ENCODE data around the gene CDCP1.

CDCP1 gene

DNA sequence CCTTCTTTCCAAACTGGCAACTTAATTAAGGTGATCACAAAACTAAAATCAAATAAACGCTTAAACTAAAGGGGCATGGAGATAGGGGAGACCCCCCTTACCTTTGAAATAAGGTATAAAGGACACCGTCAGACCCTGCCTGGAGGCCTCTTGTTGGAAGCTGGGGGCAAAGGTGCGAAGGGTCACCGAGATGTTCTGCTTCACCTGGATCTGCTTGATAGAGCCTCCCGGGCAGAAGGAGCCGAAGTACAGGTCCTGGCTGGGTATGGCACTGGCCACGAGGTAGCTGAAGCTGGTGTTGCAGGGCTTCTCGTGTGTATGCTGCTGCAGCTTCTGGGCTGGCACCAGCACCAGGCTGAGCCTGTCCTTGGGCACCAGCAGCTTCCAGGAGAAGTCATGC, 53.0 kb downstream of the CDCP1 start:
- Histone ChIP-seq H3K79me2 (ENCODE audit: insufficient read depth, low read length) (no peaks in the 10 kb centered on the region), H3K9me3 (ENCODE audit: low read length) (no peaks in the 10 kb centered on the region), H3K4me2 (ENCODE audit: low read length) (no peak overlapping the region), H3K27me3 (ENCODE audit: insufficient read depth, low read length) (peaks cover 17% of the 10 kb centered on the region; the same call in 1 of the 2 replicates), H3K9me2 (ENCODE audit: low read depth, low read length) (no peaks in the 10 kb centered on the region), H3K4me3 (ENCODE audit: low read depth, low read length, poor library complexity, severe bottlenecking) (no peak overlapping the region), H3K36me3 (ENCODE audit: insufficient read depth, low read length) (no peaks in the 10 kb centered on the region; the same call in 1 of the 2 replicates), H3K9ac (ENCODE audit: low read length) (no peak overlapping the region), H3K4me1 (ENCODE audit: insufficient read depth, low read length, severe bottlenecking) (no peaks in the 10 kb centered on the region), H3K27ac (ENCODE audit: low read depth, low read length, poor library complexity, severe bottlenecking) (no peak overlapping the region), H3F3A (ENCODE audit: insufficient read depth, low read length) (no peaks in the 10 kb centered on the region), H4K20me1 (ENCODE audit: insufficient read depth, low read length) (no peaks in the 10 kb centered on the region), H2AFZ (ENCODE audit: low read length) (no peak overlapping the region)
- TF ChIP-seq, protein P1, sequence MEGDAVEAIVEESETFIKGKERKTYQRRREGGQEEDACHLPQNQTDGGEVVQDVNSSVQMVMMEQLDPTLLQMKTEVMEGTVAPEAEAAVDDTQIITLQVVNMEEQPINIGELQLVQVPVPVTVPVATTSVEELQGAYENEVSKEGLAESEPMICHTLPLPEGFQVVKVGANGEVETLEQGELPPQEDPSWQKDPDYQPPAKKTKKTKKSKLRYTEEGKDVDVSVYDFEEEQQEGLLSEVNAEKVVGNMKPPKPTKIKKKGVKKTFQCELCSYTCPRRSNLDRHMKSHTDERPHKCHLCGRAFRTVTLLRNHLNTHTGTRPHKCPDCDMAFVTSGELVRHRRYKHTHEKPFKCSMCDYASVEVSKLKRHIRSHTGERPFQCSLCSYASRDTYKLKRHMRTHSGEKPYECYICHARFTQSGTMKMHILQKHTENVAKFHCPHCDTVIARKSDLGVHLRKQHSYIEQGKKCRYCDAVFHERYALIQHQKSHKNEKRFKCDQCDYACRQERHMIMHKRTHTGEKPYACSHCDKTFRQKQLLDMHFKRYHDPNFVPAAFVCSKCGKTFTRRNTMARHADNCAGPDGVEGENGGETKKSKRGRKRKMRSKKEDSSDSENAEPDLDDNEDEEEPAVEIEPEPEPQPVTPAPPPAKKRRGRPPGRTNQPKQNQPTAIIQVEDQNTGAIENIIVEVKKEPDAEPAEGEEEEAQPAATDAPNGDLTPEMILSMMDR (IDR thresholded peaks at IDR 0.05; ENCODE audit: low read length): no peak
- TF ChIP-seq EZH2 (IDR thresholded peaks at IDR 0.05; ENCODE audit: borderline replicate concordance, low read length): no peak

- peaks cover 17% of the 10 kb centered on the region; the same call in 1 of the 2 replicates for H3K27me3 ChIP-seq (ENCODE audit: insufficient read depth, low read length)
- H3K9me3 ChIP-seq (ENCODE audit: low read length): no peaks in the 10 kb centered on the region
- no peak overlapping the region for H3K27ac ChIP-seq (ENCODE audit: low read depth, low read length, poor library complexity, severe bottlenecking)
- H3K36me3 ChIP-seq (ENCODE audit: insufficient read depth, low read length): no peaks in the 10 kb centered on the region; the same call in 1 of the 2 replicates
- no peaks in the 10 kb centered on the region for H3F3A ChIP-seq (ENCODE audit: insufficient read depth, low read length)
- H3K79me2 ChIP-seq (ENCODE audit: insufficient read depth, low read length): no peaks in the 10 kb centered on the region
- H2AFZ ChIP-seq (ENCODE audit: low read length): no peak overlapping the region
- no peaks in the 10 kb centered on the region for H3K4me1 ChIP-seq (ENCODE audit: insufficient read depth, low read length, severe bottlenecking)
- H4K20me1 ChIP-seq (ENCODE audit: insufficient read depth, low read length): no peaks in the 10 kb centered on the region
- no peak overlapping the region for H3K9ac ChIP-seq (ENCODE audit: low read length)
- TF ChIP-seq, protein P1 (IDR thresholded peaks at IDR 0.05; ENCODE audit: low read length): no peak
- TF ChIP-seq EZH2 (IDR thresholded peaks at IDR 0.05; ENCODE audit: borderline replicate concordance, low read length): no peak
- H3K9me2 ChIP-seq (ENCODE audit: low read depth, low read length): no peaks in the 10 kb centered on the region
- H3K4me3 ChIP-seq (ENCODE audit: low read depth, low read length, poor library complexity, severe bottlenecking): no peak overlapping the region
- no peak overlapping the region for H3K4me2 ChIP-seq (ENCODE audit: low read length)
Measured at GRCh38 chr3:45092132-45093031, 53.8 kb downstream of the CDCP1 start.

GRCh38 chr3:45090855-45091254, 55.3 kb downstream of the CDCP1 start:
- H3K36me3 ChIP-seq (ENCODE audit: insufficient read depth, low read length): no peaks in the 10 kb centered on the region; the same call in 1 of the 2 replicates
- no peak overlapping the region for H3K27ac ChIP-seq (ENCODE audit: low read depth, low read length, poor library complexity, severe bottlenecking)

More at GRCh38 chr3:45090855-45091254, 55.3 kb downstream of the CDCP1 start:
- Histone ChIP-seq H3K27me3 (ENCODE audit: insufficient read depth, low read length) (peaks cover 17% of the 10 kb centered on the region; the same call in 1 of the 2 replicates), H3K4me2 (ENCODE audit: low read length) (no peak overlapping the region), H3K4me1 (ENCODE audit: insufficient read depth, low read length, severe bottlenecking) (no peaks in the 10 kb centered on the region), H3K9me3 (ENCODE audit: low read length) (no peaks in the 10 kb centered on the region), H2AFZ (ENCODE audit: low read length) (no peak overlapping the region), H3F3A (ENCODE audit: insufficient read depth, low read length) (no peaks in the 10 kb centered on the region), H3K4me3 (ENCODE audit: low read depth, low read length, poor library complexity, severe bottlenecking) (no peak overlapping the region), H3K79me2 (ENCODE audit: insufficient read depth, low read length) (no peaks in the 10 kb centered on the region), H3K9ac (ENCODE audit: low read length) (no peak overlapping the region), H4K20me1 (ENCODE audit: insufficient read depth, low read length) (no peaks in the 10 kb centered on the region), H3K9me2 (ENCODE audit: low read depth, low read length) (no peaks in the 10 kb centered on the region)
- TF ChIP-seq EZH2 (IDR thresholded peaks at IDR 0.05; ENCODE audit: borderline replicate concordance, low read length): no peak
- TF ChIP-seq, protein P1 (IDR thresholded peaks at IDR 0.05; ENCODE audit: low read length): no peak
